AG20443 (cell line): Measurements from ENCODE around the gene USP54.

Experiments used
- DNase-seq: peaks from one replicate; pipeline ENCODE4 v3.0.0; 2012; ENCODE audit warnings: low spot score, mixed read lengths

Gene USP54

DNA sequence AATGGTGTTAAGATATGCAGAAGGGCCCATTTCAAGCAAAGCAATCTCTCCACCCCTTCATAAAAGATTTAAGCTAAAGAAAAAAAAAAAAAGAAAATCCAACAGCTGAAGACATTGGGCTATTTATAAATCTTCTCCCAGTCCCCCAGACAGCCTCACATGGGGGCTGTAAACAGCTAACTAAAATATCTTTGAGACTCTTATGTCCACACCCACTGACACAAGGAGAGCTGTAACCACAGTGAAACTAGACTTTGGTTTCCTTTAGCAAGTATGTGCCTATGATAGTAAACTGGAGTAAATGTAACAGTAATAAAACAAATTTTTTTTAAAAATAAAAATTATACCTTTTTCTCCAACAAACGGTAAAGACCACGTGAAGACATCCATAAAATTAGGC is 123.9 kb downstream of the USP54 start:
- no peak for DNase-seq

DNA sequence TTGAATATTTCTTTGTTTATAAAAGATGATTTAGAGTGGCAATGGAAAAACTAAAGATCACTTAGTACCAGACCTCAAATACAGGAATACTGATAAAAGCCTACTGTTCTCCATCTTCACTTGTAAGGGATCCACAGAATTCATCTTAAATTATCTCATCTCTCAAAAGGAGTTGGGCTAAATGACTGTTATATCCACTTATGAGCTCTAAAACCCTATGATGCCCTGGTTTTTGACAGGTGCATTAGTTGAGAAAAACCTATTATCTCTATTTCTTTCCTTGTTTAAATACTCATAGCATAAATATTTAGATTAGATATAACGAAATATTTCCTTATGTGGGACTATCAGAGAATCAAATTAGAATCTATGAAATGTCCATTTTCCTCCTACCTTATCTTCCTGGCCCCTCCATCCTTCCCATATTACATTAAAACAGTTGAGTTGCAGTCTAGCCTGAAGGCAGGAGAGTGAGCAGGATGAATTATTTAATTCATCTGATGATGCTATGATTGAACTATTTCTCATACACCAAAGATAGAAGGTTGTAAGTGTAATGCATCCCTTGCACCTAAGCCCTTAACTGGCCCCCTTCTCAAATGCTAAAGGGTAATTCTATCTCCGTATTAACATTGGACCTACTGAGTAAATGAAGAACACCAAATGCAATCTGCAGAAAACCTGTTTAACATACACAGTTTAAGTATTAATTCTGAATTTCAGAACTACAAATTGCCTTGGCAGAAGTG is 125.0 kb downstream of the USP54 start:
- DNase-seq = no peak

DNA sequence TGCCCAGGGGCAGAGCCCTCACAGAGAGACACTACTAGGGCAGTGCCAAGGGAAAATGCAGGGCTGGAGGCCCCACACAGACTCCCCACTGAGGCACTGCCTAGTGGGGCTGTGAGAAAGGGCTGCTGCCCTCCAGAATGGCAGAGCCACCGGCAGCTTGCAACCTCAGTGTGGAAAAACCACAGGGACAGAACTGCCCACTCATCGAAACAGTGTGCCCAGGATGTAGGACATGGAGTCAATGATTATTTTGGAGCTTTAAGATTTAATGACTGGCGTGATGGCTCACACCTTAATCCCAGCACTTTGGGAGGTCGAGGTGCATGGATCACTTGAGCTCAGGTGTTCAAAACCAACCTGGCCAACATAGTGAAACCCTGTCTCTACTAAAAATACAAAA is 130.2 kb downstream of the USP54 start:
- no peak for DNase-seq

DNA sequence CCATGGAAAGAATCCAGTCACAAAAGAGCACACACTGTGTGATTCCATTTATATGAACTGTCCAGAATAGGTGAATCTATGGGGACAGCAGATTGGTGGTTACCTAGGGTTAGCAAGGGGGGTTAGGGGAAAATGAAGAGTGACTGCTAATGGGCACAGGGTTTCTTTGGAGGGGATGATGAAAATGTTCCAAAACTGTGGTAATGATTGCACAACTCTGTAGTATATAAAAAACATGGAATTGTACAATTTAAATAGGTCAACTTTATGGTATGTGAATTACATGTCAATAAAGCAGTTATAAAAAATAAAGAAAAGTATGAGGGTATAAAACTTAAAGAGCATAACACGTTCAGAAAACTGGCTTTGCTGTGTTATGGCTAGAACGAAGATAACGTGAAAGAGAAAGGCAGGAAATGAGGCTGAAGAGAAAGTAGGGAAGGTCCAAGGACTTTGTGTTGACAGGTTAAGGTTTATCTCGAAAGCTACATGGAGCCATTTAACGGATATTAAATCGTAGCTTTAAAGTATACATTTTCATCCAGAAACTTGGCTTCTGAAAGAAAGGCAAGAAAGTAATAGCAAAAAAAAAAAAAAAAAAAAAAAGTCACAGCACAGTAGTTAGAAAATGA is 131.3 kb downstream of the USP54 start:
- DNase-seq = no peak

DNA sequence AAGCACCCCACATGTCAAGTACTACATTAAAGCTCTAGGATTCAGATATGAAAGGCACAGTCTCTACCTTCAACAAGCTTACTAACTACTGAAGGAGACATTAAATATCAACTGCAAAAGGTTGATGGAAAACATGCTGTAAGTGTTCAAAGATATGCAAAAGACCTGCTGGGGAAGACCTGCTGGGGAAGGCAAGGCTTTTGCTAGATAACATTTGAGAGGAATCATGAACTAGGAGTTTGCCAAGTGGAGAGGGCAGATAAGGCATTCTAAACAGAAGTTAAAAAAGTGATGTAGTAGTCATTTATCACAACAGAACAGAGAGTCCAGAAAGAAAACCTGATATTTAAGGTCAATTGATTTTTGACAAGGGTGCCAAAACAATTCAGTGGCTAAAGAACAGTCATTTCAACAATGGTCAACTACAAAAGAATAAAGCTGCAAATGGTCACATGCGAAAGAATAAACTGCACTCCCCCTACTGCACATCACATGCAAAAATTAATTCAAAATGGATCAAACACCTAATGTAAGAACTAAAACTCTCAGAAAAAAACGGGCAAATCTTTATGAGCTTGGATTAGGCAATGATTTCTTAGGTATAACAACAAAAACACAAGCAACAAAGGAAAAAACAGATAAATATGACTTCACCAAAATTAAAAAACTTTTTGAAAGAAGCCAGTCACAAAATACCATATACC is 134.8 kb downstream of the USP54 start:
- no peak for DNase-seq

DNA sequence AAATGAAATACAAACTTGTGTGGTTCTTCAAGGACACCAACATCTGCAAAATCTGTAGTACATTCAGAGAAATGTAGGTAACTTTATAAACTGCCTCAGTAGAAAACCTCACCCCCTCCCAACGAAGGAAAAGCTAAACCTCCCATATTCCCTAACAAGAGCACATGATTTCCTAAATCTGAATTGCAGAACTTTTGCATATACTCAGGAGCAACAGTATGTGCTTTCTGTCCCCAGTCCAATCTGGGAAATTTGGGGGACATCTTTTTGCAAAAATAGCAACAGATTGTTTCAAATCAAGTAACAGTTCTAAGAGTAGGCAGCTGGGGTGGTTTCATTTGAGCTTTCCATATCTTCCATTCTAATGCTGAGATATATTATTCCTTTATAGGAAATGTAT is 142.0 kb downstream of the USP54 start:
- no peak for DNase-seq

DNA sequence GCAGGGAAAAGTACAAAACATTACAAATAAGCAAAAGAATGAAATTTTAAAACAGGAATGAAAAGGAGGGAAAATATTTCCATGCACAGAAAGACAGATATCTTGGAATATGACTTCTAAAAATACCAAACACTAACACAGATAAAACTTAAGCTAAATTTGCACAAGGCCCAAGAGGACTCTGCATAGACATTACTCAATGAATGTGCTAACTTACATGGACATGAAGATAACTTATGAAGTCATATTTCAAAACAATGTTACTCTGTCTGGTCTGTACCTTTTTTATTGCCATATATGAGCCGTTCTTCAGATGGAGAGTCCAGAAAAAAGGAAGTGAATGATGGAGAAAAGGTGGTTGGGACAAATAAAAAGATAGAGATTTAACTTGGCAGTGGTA is 142.8 kb downstream of the USP54 start:
- no peak for DNase-seq
